ENCODE measurements around the gene GPC6.

Gene GPC6

GRCh38 chr13:93778548-93778947, 551.9 kb downstream of the GPC6 start:
- H3K9me3 Mint-ChIP-seq, result peaks cover 6% of the 10 kb centered on the region
- peaks cover 2% of the 10 kb centered on the region for H3K27me3 Mint-ChIP-seq
- H3K36me3 Mint-ChIP-seq (ENCODE audit: low read depth), result no peaks in the 10 kb centered on the region
- DNase-seq (no peak), ATAC-seq (no peak)
- no peak overlapping the region for H3K4me3 Mint-ChIP-seq
- no peak overlapping the region for H3K27ac Mint-ChIP-seq
- no peaks in the 10 kb centered on the region for H3K4me1 Mint-ChIP-seq

GRCh38 chr13:93784191-93784590, 557.6 kb downstream of the GPC6 start:
- H3K4me1 Mint-ChIP-seq, result peaks cover 4% of the 10 kb centered on the region
- DNase-seq (no peak), ATAC-seq (no peak)
- no peaks in the 10 kb centered on the region for H3K36me3 Mint-ChIP-seq (ENCODE audit: low read depth)
- H3K27me3 Mint-ChIP-seq, result peaks cover 21% of the 10 kb centered on the region
- no peak overlapping the region for H3K4me3 Mint-ChIP-seq
- H3K9me3 Mint-ChIP-seq, result peaks cover 9% of the 10 kb centered on the region
- H3K27ac Mint-ChIP-seq, result no peak overlapping the region

- no peaks in the 10 kb centered on the region for H3K36me3 Mint-ChIP-seq (ENCODE audit: low read depth)
- H3K9me3 Mint-ChIP-seq, result peaks cover 9% of the 10 kb centered on the region
- no peak overlapping the region for H3K4me3 Mint-ChIP-seq
- H3K27ac Mint-ChIP-seq, result no peak overlapping the region
- H3K4me1 Mint-ChIP-seq, result peaks cover 4% of the 10 kb centered on the region
- peaks cover 21% of the 10 kb centered on the region for H3K27me3 Mint-ChIP-seq
- DNase-seq (no peak), ATAC-seq (no peak)
Measured at GRCh38 chr13:93786846-93787489, 560.4 kb downstream of the GPC6 start.

- Mint-ChIP-seq H3K27me3 (peaks cover 21% of the 10 kb centered on the region), H3K27ac (no peak overlapping the region), H3K4me1 (peaks cover 4% of the 10 kb centered on the region), H3K9me3 (peaks cover 4% of the 10 kb centered on the region), H3K36me3 (ENCODE audit: low read depth) (no peaks in the 10 kb centered on the region), H3K4me3 (no peak overlapping the region)
- ATAC-seq, result no peak
- no peak for DNase-seq
Measured at GRCh38 chr13:93788456-93788855, 561.8 kb downstream of the GPC6 start.

- peaks cover 2% of the 10 kb centered on the region for H3K36me3 Mint-ChIP-seq (ENCODE audit: low read depth)
- H3K4me3 Mint-ChIP-seq, result no peak overlapping the region
- peaks cover 8% of the 10 kb centered on the region for H3K4me1 Mint-ChIP-seq
- DNase-seq (no peak), ATAC-seq (peak; percentile 40)
- no peak overlapping the region for H3K27ac Mint-ChIP-seq
- no peaks in the 10 kb centered on the region for H3K9me3 Mint-ChIP-seq
- peaks cover 20% of the 10 kb centered on the region for H3K27me3 Mint-ChIP-seq
Measured at GRCh38 chr13:93789058-93789457, 562.5 kb downstream of the GPC6 start.

GRCh38 chr13:93794197-93794885, 567.7 kb downstream of the GPC6 start:
- H3K36me3 Mint-ChIP-seq (ENCODE audit: low read depth), result peaks cover 5% of the 10 kb centered on the region
- peaks cover 18% of the 10 kb centered on the region for H3K4me1 Mint-ChIP-seq
- H3K9me3 Mint-ChIP-seq, result peaks cover 13% of the 10 kb centered on the region
- ATAC-seq, result peak; percentile 98
- H3K27ac Mint-ChIP-seq, result peak overlapping the region; percentile 76
- H3K27me3 Mint-ChIP-seq, result peaks cover 22% of the 10 kb centered on the region
- peak overlapping the region; percentile 1 for H3K4me3 Mint-ChIP-seq
- DNase-seq, result peak; percentile 47

- Mint-ChIP-seq H3K4me1 (peaks cover 18% of the 10 kb centered on the region), H3K36me3 (ENCODE audit: low read depth) (peaks cover 5% of the 10 kb centered on the region), H3K4me3 (no peak overlapping the region), H3K27ac (no peak overlapping the region), H3K27me3 (peaks cover 32% of the 10 kb centered on the region), H3K9me3 (peaks cover 13% of the 10 kb centered on the region)
- no peak for ATAC-seq
- DNase-seq, result no peak
Measured at GRCh38 chr13:93797463-93797862, 570.9 kb downstream of the GPC6 start.

GRCh38 chr13:93800342-93800741, 573.7 kb downstream of the GPC6 start:
- Mint-ChIP-seq H3K27ac (no peak overlapping the region), H3K9me3 (peaks cover 3% of the 10 kb centered on the region), H3K27me3 (peaks cover 36% of the 10 kb centered on the region), H3K36me3 (ENCODE audit: low read depth) (no peaks in the 10 kb centered on the region), H3K4me3 (no peak overlapping the region), H3K4me1 (peaks cover 5% of the 10 kb centered on the region)
- no peak for DNase-seq
- no peak for ATAC-seq

- no peak overlapping the region for H3K4me3 Mint-ChIP-seq
Measured at GRCh38 chr13:93805736-93806135, 579.1 kb downstream of the GPC6 start.

GRCh38 chr13:93806861-93807260, 580.3 kb downstream of the GPC6 start:
- no peak for ATAC-seq
- Mint-ChIP-seq H3K4me1 (no peaks in the 10 kb centered on the region), H3K27me3 (peaks cover 13% of the 10 kb centered on the region), H3K4me3 (no peak overlapping the region), H3K9me3 (no peaks in the 10 kb centered on the region), H3K36me3 (ENCODE audit: low read depth) (no peaks in the 10 kb centered on the region), H3K27ac (no peak overlapping the region)
- no peak for DNase-seq

More at GRCh38 chr13:93805736-93806135, 579.1 kb downstream of the GPC6 start:
- no peak overlapping the region for H3K27ac Mint-ChIP-seq
- H3K36me3 Mint-ChIP-seq (ENCODE audit: low read depth), result no peaks in the 10 kb centered on the region
- ATAC-seq, result no peak
- no peaks in the 10 kb centered on the region for H3K9me3 Mint-ChIP-seq
- H3K27me3 Mint-ChIP-seq, result peaks cover 19% of the 10 kb centered on the region
- no peak for DNase-seq
- no peaks in the 10 kb centered on the region for H3K4me1 Mint-ChIP-seq

GRCh38 chr13:93810264-93810663, 583.7 kb downstream of the GPC6 start:
- H3K4me3 Mint-ChIP-seq, result no peak overlapping the region
- no peak for DNase-seq
- ATAC-seq, result no peak
- H3K9me3 Mint-ChIP-seq, result no peaks in the 10 kb centered on the region
- peaks cover 12% of the 10 kb centered on the region for H3K27me3 Mint-ChIP-seq
- no peak overlapping the region for H3K27ac Mint-ChIP-seq
- no peaks in the 10 kb centered on the region for H3K4me1 Mint-ChIP-seq
- H3K36me3 Mint-ChIP-seq (ENCODE audit: low read depth), result no peaks in the 10 kb centered on the region

- Mint-ChIP-seq H3K36me3 (ENCODE audit: low read depth) (no peaks in the 10 kb centered on the region), H3K4me1 (no peaks in the 10 kb centered on the region), H3K4me3 (no peak overlapping the region), H3K27ac (no peak overlapping the region), H3K27me3 (peaks cover 12% of the 10 kb centered on the region), H3K9me3 (no peaks in the 10 kb centered on the region)
- ATAC-seq (no peak), DNase-seq (no peak)
Measured at GRCh38 chr13:93811071-93811737, 584.6 kb downstream of the GPC6 start.

GRCh38 chr13:93811738-93812112, 585.1 kb downstream of the GPC6 start:
- ATAC-seq, result no peak
- H3K36me3 Mint-ChIP-seq (ENCODE audit: low read depth), result no peaks in the 10 kb centered on the region
- no peak for DNase-seq
- no peak overlapping the region for H3K27ac Mint-ChIP-seq
- no peaks in the 10 kb centered on the region for H3K4me1 Mint-ChIP-seq
- no peaks in the 10 kb centered on the region for H3K9me3 Mint-ChIP-seq
- peaks cover 12% of the 10 kb centered on the region for H3K27me3 Mint-ChIP-seq
- H3K4me3 Mint-ChIP-seq, result no peak overlapping the region

GRCh38 chr13:93814658-93815057, 588.1 kb downstream of the GPC6 start:
- peaks cover 10% of the 10 kb centered on the region for H3K27me3 Mint-ChIP-seq
- H3K36me3 Mint-ChIP-seq (ENCODE audit: low read depth), result no peaks in the 10 kb centered on the region
- H3K4me1 Mint-ChIP-seq, result no peaks in the 10 kb centered on the region
- no peak overlapping the region for H3K4me3 Mint-ChIP-seq
- ATAC-seq (no peak), DNase-seq (no peak)
- no peak overlapping the region for H3K27ac Mint-ChIP-seq
- H3K9me3 Mint-ChIP-seq, result no peaks in the 10 kb centered on the region

GRCh38 chr13:93818345-93818744, 591.7 kb downstream of the GPC6 start:
- H3K36me3 Mint-ChIP-seq (ENCODE audit: low read depth), result no peaks in the 10 kb centered on the region
- peaks cover 3% of the 10 kb centered on the region for H3K27me3 Mint-ChIP-seq
- no peak overlapping the region for H3K4me3 Mint-ChIP-seq
- no peaks in the 10 kb centered on the region for H3K9me3 Mint-ChIP-seq
- no peak overlapping the region for H3K27ac Mint-ChIP-seq
- no peak for DNase-seq
- ATAC-seq, result no peak
- no peaks in the 10 kb centered on the region for H3K4me1 Mint-ChIP-seq

All from activated naive CD8-positive, alpha-beta T cell treated with anti-CD3 and anti-CD28 coated beads, Interleukin-2, amount 50 U/mL, for 24 hours (primary cell).